NCI-H82 (cell line): ENCODE data around the gene HIP1R.
A peak's percentile ranks its signal among the peaks of the same experiment; 100 is the strongest.
"Not testable (repeated sequence)": the region's sequence is repeated elsewhere in the genome, so short reads cannot be mapped to it uniquely, and the experiment has no call there.

Source experiments
- DNase-seq: peaks from one replicate; lab custom pipeline; 2025; lab: John Stamatoyannopoulos, UW

HIP1R gene

DNA sequence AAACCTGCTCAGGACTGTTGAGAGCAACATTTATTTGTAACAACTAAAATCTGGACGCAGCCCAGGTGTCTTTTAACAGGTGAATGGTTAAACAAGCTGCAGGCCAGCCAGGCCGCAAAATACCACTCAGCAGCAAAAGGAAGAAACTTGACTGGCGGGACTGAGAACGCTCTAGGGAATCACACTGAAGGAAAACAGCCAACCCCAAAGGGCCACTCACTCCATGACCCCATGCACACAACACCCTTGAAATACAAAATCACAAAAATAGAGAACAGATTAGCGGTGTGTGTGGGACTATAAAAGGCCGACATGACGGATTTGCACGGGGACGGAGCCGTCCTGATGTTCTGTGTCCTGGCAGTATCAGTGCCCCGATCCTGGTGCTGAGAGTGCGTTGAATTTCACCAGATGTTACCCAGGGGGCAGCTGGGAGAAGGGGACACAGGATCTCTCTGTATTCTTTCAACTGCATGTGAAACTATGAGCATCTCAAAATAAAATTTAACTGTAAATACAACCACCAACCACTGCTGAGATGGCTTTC is 37.6 kb downstream of the HIP1R start:
- no peak for DNase-seq

DNA sequence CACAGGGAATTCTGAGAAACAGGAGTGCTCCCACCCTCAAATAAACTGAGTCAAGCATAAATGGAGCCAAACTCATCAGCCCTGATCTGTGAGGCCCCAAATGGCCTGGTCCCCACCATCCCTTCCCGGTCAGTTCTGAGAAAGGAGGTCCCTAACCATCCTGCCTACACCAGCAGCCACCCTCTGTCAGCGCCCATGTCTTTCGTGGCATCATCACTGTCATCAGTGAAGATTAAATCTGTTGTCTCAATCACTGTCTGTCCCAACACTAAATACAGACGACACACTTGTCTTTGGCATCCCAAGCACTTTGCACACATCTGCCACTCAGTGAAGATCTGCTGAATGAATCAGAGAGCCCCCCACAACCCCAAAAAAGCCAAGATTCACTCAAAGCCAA is 38.3 kb downstream of the HIP1R start:
- no peak for DNase-seq

DNA sequence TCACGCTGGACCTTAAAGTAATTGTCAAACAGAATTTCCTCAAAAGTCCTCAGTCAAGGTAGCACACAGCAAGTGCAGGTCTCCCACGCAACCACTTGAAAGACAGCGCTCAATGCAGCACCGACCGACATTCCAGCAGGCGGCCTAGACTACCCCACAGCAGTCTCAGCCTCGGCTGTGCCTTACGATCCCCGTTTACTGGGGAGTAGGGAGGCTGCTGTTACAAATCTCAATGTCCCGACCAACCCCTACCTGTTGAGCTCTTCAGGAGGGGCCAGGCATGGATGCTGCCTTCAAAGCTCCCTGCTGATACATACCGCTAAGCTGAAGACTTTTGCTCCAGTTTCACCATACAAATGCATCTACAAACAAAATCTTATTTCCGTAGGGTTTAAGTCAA is 38.8 kb downstream of the HIP1R start:
- no peak for DNase-seq

DNA sequence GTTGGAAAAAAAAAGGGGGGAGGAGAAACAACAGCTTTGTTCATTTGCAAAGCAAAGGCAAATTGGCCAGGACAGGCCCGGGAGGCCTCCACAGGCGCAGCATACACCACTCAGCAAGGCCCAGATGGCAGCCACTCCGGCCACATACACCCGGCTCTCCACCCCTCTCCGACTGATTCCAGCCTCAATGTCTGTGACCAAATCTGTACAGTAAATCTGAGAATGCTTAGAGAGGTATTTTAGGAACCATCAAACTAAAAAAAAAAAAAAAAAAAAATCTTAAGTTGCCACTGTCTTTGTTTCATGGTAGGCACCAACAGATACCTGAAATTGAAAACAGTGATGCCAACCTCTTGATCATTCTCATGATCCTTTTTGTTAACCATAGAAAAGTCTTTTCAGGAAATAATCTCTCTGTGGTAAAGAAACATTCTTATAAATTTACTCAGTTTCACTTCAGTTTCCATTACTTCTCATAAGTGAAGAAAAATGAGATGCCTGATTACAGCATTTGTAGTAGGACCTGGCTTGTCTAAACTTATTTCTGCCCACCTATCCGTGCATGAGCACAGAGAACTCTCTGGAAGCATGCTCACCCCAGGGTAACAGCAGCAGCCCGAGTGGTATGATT is 40.4 kb downstream of the HIP1R start:
- DNase-seq = no peak

DNA sequence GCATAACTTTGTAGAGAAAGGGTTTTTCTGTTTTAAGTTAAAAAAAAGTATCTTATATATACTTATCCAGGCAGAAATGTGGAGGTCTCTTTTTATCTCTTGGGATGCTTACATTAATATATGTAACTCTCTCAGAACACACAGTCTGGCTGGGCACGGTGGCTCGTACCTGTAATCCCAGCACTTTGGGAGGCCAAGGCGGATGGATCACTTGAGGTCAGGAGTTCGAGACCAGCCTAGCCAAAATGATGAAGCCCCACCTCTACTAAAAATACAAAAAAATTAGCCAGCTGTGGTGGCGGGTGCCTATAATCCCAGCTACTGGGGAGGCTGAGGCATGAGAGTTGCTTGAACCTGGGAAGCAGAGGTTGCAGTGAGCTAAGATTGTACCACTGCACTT is 41.0 kb downstream of the HIP1R start:
- not testable (repeated sequence) for DNase-seq

DNA sequence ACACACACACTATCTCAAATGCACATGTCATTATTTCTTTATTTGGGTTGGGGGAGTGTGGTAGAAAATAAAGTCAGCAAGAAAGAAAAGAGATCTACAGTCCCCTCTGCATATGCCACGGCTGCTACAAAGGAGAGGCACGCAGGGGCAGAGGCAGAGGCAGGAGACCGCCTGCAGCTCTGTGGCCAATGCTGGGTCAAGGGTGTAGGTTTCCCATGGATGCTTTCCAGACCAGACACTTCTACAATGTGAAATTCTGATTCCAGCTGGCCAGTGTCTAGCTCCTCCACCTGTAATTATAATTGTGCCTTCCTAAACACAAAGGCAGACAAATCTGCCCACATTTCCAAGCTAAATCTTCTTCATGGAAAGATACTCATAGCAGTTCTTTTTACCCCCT is 41.5 kb downstream of the HIP1R start:
- DNase-seq = no peak

DNA sequence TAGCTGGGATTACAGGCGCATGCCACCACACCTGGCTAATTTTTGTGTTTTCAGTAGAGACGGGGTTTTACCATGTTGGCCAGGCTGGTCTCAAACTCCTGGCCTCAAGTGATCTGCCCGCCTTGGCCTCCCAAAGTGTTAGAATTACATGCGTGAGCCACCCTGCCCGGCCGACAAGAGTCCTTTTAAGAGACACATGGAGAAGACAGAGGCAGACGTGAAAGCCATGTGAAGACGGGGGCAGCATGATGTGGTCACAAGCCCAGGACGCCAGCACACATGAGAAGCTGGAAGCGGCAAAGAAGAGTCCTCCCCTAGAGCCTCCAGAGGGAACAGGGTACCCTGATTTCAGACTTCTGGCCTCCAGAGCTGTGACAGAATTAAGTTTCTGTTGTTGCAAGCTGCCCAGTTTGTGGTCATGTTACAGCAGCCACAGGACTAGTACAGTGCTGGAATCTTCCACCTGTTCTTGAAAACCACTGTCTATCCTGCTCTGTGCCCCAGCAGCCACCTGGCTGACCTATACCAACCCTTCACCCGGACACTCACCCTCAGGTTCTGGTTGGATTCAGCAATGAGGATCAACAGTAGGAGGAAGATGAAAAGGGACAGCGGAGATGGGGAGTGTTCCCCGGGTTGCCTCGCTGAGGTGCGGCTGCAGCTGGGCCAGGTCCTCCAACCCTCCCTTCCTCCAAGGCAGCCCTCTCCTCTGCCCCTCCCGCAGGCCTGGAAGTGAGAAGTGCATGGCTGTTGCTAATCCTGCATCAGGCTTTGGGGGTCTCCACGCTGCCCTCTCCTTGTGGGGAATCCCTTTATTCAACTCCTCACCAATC is 43.7 kb downstream of the HIP1R start:
- DNase-seq = no peak

DNA sequence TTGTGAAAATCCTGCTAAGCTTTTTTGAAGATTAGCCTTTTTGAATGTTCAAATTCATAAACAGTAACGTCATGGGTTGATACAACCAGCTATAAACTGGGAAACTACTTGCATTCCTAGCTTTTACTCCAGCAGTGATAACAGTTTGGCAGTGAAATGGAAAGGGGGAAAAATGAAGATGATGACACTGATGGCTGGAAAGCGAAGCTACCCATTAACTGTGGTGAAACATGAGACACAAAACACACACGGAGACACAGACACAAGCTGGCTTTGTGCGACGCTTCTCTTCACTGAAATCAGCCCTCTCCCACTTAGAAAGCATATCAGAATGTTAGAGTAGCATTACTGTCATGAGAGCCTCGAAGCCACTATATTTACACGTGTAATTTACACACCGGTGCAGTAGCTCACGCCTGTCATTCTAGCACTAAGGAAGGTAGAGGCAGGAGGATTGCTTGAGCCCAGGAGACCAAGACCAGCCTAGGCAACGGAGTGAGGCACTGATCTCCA is 45.0 kb downstream of the HIP1R start:
- no peak for DNase-seq

DNA sequence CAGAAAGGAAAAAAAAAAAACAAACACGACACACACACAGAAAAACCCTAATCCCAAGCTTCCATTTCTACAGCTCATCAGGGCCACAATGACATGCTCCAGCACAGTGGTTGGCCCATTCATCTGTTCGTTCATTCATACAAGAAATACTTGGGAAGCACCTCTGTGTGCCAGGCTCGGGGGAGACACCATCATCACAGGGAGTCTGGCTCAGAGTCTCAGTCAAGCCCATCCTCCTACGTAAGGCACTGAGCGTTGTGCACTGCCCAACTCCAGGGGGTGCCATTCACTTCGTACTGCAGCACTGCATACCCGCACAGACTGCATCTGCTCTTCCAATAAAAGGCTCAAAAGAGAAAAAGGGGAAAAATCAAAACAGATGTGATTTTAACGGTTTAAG is 45.4 kb downstream of the HIP1R start:
- peak; percentile 67 for DNase-seq

DNA sequence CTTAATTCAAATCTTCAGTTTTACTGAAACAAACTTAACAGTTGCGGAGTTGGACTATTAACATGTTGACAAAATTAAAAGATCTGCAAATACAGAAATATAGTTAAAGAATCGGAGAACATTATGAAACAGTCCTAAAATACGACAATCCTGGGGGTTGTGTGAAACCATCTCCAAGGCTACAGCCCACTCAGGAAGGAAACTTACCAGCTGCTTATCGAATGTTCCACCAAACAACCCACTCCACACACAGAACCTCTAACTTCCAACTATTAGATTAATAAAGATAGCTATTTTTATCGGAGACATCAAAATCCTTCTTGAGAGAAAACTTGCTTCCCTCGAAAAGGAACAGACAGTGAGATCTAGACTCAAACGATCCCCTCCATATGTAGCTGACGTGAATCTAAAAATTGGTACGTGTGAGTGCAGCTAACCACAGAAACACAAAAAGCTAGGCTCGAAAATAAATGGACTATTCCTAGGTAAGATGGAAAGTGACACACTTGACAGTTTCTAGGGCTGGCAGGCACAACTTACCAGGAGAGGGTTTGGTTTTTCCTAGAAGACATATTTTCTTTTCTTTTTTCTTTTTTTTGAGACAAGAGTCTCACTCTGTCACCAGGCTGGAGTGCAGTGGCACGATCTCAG is 47.8 kb downstream of the HIP1R start:
- DNase-seq = no peak

DNA sequence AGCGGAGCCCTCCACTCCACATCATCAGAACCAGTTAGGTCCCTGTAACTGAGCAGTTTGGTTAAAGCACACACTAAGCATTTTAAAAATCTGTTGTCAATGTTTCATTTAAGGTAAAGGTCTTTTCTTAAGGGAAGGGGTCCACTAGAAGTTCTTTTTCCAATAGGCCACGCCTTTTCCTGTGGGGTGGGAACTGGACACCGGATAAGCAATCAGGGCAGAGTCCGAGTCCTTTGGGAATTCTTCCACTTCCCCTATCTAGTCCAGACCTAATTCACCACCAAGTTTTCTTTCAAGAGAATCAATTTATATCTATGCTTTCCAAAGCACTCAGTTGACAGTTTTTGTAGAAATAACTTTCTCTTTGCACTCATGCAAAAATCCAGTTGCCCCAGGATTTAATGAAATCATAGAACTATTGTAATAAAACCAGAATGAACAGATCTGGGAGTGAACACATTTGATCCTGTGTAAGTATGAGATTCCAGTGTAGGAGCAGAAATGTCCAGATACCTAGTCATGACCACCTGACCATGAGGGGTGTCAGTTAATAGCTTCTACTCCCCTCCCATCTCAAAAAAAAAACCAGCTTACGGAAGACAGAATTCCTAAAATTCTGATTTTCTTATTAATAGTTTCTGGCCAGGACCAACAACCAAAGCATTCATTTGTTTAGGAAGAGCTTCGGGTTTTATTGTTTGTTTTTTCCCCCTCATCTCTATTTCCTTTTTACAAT is 49.0 kb downstream of the HIP1R start:
- no peak for DNase-seq

DNA sequence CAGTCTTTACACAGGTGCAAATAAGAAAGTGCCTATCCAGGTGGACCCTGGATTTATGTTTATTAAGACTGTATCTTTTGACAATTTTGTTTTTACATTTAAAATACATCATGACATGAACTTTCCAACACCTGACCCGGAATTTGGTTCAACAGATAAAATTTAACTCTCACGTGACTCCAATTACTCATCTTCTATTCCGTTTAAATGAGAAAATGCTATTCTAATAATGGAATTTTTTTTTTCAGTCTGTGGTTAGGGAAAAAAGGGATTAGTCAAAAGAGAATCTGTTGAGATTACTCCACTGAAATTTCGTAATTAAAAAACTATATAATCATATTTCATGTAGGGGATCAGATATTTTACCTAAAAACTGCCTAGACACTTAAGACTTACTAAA is 49.6 kb downstream of the HIP1R start:
- DNase-seq = no peak

DNA sequence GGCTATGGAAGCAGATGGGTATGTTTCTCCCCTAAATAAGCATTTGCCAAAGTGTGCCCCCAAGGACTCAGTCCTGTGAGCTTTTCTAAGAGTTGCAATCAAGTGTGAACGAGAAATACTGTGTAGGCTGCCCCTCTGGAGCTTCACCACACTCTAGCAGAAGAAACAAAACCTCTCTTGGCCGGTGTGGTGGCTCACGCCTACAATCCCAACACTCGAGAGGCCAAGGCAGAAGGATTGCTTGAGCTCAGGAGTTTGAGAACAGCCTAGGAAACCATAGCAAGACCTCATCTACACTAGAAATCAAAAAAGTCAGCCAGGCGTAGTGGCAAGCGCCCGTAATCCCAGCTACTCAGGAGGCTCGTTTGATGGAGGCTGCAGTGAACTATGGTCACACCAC is 50.9 kb downstream of the HIP1R start:
- peak; percentile 62 for DNase-seq

DNA sequence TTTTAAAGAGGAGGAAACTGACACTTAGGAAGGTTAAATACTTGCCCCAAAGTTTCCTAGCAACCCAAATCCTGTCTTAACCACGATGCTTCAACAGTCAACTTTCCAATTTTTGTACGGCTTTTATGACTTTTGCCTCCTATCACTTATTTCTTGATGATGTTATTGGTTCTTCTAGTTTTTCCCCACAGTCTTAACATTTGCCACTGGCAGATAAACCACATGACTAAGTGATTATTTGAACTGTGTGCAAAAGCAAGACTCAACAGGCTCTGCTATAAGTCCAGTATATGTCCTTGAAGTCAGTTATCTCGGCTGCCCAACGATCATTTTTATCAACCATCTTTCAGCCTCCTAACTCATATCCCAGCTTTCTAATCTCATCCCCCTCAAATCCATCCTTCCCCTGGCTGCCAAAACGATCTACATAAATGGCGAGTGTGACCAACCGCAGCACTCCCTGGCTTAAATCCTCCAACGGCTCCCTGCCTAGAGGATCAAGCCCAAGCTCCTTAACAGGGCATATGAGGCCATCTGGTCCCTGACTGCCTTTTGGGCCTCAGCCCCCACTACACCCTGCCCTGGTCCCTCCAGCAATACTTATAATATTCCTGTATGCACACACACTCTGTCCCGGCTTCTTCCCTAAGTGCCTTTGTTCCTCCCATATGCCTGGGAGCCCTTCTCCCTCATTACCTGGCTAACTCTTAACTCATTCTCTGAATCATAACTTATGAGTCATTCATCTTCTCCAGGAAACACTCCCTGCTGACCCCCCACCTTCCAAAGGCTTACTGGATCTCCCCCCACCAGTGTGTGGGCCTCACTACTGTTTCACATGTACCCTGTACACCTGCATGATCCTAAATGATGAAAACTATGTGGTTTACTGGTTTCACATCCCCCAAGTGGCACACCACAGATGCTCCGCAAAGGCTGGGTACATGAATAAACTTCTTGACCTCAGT is 51.9 kb downstream of the HIP1R start:
- peak; percentile 99 for DNase-seq

DNA sequence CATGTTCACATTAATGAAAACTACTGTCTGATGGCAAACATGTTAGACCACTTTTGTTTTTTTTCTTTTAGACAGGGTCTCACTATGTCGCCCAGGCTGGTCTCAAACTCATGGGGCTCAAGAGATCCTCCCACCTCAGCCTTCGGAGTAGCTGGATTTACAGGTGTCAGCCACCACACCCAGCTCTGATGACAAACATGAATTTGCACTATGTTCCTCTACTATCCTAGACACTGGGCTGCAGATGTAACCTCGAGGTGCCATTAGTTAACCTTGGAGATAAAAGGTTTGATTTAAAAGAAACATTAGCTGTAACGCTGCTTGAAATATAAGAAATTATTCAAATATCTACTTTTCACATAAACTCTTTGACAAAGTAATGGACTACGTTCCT is 52.6 kb downstream of the HIP1R start:
- no peak for DNase-seq

DNA sequence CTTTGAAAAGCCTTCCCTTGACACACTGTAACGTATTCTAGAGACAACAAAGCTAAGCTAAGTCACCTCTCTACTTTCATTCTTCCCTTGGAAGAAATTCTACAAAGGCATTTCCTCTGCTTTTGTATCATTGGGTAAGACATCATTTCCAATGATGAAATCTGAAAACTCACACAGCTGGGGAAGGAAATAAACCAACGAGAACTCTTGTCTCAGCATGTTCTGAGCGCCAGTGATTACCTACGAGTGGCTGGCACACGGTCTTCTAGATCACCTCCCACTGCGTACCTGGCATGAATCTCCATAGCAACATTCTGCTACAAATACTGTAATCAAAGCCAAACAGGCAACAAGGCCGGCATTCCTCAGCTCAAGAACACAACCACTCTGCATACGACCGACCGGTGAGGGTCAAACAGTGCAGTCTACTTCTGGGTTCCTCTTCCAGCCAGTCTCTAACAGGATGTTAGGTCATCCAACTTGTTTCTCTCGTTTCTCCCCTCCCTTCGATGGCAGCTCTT is 53.0 kb downstream of the HIP1R start:
- no peak for DNase-seq

DNA sequence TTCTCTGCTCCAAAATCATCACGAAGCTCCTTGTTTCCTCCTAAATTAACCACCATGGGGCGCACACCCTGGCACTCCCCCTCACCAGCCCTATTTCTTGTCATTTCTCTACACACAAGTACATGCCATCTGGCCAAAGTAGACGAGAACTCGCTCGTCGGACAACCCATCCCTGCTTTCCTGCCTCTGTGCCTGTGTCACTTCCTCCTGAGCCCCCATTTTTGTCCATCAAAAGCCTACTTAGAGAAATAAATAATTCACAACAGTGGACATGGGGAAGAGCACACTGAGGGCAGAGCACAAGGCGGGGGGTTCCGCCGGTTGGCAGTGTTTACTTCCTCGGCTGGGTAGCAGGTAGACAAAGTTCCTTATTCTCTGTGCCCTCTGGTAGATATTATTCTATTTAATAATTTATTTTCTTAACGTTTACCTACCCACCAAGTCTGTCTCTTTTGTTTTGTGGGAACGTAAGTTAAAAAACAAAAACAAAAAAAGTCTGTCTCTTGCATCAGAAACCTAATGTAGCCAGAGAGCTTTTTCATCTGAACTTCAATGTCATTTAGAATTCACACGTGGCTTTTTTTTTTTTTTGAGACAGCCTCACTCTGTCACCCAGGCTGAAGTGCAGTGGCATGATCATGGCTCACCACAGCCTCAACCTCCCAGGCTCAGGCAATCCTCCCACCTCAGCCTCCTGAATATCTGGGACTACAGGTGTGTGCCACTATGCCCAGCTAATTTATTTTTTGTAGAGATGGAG is 54.7 kb downstream of the HIP1R start:
- DNase-seq = no peak

DNA sequence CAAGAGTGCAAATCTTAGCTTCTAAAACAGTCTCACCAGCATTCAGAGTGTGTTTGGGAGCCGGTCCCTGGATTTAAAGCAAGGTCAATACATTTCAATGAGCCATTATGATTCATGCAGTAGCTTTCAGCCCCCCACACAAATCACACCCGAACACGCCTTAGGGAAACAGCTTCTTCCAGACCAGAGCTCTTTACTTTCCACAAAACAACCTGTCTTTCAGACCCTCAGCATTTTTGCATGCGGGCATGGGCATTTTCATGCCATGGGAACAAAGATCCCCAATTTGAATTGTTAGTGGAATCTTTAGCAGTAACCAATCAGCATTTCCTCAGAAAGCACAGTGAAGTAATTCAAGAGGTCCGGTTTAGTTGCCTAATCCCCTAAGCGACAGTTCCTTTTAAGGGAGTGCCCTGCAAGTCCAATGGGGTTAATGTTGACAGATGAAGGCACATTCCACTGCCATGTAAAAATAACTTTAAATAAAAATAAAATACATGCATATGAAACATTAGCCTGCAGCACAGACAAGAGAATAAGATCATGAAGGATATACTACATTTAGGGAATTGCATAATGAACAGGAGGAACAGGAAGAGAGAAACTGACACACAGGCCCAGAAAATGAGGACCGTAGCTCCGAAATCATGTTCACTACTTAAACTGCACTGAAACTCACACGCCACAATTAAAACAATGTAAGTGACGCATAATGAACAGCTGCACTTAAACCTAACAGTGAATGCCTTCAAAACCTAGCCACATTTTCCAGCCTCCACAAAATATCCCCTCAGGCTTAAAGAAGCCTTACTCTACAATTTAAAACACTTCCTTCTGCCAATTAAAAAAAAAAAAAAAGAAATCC is 56.6 kb downstream of the HIP1R start:
- peak; percentile 65 for DNase-seq

DNA sequence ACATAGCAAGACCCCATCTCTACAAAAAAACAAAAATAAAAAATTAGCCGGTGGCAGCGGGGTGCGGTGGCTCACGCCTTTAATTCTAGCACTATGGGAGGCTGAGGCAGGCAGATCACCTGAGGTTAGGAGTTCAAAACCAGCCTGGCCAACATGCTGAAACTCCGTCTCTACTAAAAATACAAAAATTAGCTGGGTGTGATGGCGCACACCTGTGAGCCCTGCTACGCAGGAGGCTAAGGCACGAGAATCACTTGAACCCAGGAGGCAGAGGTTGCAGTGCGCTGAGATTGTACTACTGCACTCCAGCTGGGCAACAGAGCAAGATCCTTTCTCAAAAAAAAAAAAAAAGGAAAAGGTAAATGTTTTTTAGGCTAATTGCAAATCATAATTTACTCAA is 57.5 kb downstream of the HIP1R start:
- DNase-seq = not testable (repeated sequence)
